Skeletal muscle cell (primary cell): ENCODE data around the gene FAM89B.

Experiments
- DNase-seq: peaks from one replicate; pipeline ENCODE4 v3.0.0-alpha.2; 2010; ENCODE audit warnings: low read depth
- H3K4me3 ChIP-seq: 2 replicates; pipeline ENCODE4 v1.5.1; 2011; ENCODE audit warnings: low read depth, mild to moderate bottlenecking, control low read depth, low read length, moderate library complexity

The FAM89B gene

GRCh38 chr11:65583589-65583988 is 11.3 kb downstream of the FAM89B start:
- DNase-seq, result no peak
- H3K4me3 ChIP-seq, result no peak overlapping the region

- no peak overlapping the region for H3K4me3 ChIP-seq
- DNase-seq, result no peak
These were observed 11.8 kb downstream of the FAM89B start for GRCh38 chr11:65584106-65584505.

GRCh38 chr11:65584723-65585171 is 12.4 kb downstream of the FAM89B start:
- no peak overlapping the region for H3K4me3 ChIP-seq
- no peak for DNase-seq

- H3K4me3 ChIP-seq, result no peak overlapping the region
- no peak for DNase-seq
These were observed 13.3 kb downstream of the FAM89B start for GRCh38 chr11:65585396-65586246.

- no peak overlapping the region for H3K4me3 ChIP-seq
These were observed 13.9 kb downstream of the FAM89B start for GRCh38 chr11:65586247-65586630.

GRCh38 chr11:65586676-65587075 is 14.3 kb downstream of the FAM89B start:
- no peak for DNase-seq
- no peak overlapping the region for H3K4me3 ChIP-seq

More at GRCh38 chr11:65586247-65586630, 13.9 kb downstream of the FAM89B start:
- no peak for DNase-seq

- H3K4me3 ChIP-seq, result no peak overlapping the region
- DNase-seq, result no peak
These were observed 16.1 kb downstream of the FAM89B start for GRCh38 chr11:65588199-65589054.

GRCh38 chr11:65589444-65590239 is 17.3 kb downstream of the FAM89B start:
- DNase-seq, result no peak
- no peak overlapping the region for H3K4me3 ChIP-seq

- H3K4me3 ChIP-seq, result no peak overlapping the region
- no peak for DNase-seq
These were observed 18.0 kb downstream of the FAM89B start for GRCh38 chr11:65590240-65590738.

GRCh38 chr11:65591939-65592857 is 19.9 kb downstream of the FAM89B start:
- DNase-seq, result no peak
- no peak overlapping the region for H3K4me3 ChIP-seq

- no peak for DNase-seq
- no peak overlapping the region for H3K4me3 ChIP-seq
These were observed 20.6 kb downstream of the FAM89B start for GRCh38 chr11:65592858-65593517.

GRCh38 chr11:65593518-65594414 is 21.4 kb downstream of the FAM89B start:
- DNase-seq, result no peak
- no peak overlapping the region for H3K4me3 ChIP-seq

GRCh38 chr11:65595131-65595530 is 22.8 kb downstream of the FAM89B start:
- no peak overlapping the region for H3K4me3 ChIP-seq
- no peak for DNase-seq

- DNase-seq, result no peak
- H3K4me3 ChIP-seq, result no peak within 1 kb of the TSS
These were observed 23.4 kb downstream of the FAM89B start, which contains the start of gene KCNK7 for GRCh38 chr11:65595543-65596281. Gene KCNK7, minus strand, starts transcription at chr11:65595800. Its CDS starts 28 bp downstream, at chr11:65595772.

GRCh38 chr11:65596520-65596919 is 24.2 kb downstream of the FAM89B start:
- H3K4me3 ChIP-seq, result no peak overlapping the region
- no peak for DNase-seq

- H3K4me3 ChIP-seq, result no peak overlapping the region
- no peak for DNase-seq
These were observed 25.9 kb downstream of the FAM89B start for GRCh38 chr11:65598258-65598699.
